DLD1 (cell line): Measurements from ENCODE around the gene MAP4K4.

Source experiments
- in situ Hi-C: cut with HindIII; loops from 2 replicates; pipeline ENCODE4 v1.10.0; 2017; ENCODE audit warnings: low sequenced_read_pairs

MAP4K4 gene

DNA sequence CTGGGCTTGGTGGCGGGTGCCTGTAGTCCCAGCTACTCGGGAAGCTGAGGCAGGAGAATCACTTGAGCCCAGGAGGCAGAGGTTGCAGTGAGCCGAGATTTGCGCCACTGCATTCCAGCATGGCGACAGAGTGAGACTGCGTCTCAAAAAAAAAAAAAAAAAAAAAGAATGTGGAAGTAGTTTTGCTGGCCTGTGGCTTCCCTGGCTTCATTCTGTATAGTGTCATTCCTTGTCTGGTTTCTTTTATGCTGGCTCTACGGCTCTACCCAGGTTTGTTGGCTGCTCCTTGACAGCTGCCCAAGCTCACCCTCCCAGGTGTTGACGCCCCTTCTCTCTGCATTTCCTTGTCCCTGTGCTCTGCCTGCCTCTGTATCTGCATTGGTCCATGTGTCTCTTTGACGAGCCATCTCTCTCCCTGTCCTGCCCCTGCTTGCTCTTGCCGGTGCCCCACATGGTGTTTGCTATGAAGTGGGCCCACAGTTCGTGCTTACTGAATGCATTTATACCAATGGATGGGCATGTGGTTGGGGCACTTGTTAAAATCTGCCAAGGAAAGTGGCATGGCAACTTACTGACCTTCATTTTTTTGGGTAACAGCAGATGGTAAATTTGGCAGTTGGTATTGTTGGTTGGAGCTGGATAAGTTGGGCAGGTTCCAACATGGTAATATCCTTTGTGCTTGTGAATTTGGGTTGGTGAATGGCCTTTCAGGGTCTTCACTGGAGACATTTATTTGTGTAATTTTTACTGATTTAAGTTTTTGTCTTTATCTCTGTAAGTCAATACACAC lies 113.9 kb downstream of the MAP4K4 start:
- in situ Hi-C loops, result no loop called here

DNA sequence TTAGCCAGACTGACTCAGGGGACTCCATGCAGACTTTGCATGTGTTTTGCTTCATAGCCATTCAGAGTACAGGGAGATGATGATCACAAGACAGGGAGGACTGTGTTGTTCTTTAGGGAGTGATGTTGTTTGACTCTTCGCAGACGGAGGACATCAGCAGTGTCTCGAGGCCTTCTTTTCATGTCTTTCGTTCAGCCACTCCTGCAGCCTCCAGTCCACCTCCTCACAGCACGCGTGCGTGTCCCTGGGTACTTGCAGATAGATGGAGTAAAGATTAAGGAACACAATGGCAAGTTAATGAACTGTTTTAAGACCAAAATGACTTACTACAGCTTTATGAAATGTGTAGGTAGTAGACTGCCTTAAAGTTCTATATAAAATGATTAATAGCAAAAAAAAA lies 114.7 kb downstream of the MAP4K4 start:
- in situ Hi-C loops, result no loop called here

DNA sequence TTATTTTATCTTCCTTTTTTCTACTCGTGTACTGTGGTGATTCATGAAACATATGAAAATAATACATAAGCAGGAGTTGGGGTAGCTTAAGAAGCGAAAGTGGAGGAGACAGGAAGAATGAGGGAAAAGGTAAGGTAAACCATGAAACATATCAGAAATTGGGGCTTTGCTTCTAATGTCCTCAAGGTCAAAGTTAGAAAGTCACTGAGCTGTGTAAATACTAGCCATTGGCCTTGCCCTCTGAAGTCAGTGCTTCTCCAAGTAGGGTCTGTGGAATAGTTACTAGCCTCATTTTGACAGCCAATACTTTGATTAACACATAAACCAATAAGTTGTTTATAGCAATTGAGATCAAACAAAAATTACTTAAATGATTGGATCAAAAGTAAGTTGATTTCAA lies 117.2 kb downstream of the MAP4K4 start:
- in situ Hi-C loops, result no loop called here

DNA sequence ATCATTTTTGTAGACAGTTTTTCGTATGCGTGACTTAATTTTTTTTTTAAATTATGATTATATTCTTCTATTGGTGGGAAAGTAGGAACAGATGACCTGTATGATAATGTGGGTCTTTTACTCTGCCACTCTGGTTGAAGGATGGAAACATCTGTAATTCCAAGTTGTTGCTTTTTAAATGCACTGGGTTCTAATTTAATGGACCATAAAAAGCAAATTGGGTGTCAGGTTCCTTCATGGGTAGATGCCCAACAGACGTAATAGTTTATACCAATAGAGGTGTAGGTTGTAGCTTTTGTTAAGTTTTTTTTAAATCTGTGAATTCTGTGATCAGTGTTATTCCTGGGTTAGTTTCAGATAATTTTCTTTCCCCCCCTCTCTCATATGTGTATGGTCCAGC lies 117.6 kb downstream of the MAP4K4 start:
- in situ Hi-C loops, result no loop called here

DNA sequence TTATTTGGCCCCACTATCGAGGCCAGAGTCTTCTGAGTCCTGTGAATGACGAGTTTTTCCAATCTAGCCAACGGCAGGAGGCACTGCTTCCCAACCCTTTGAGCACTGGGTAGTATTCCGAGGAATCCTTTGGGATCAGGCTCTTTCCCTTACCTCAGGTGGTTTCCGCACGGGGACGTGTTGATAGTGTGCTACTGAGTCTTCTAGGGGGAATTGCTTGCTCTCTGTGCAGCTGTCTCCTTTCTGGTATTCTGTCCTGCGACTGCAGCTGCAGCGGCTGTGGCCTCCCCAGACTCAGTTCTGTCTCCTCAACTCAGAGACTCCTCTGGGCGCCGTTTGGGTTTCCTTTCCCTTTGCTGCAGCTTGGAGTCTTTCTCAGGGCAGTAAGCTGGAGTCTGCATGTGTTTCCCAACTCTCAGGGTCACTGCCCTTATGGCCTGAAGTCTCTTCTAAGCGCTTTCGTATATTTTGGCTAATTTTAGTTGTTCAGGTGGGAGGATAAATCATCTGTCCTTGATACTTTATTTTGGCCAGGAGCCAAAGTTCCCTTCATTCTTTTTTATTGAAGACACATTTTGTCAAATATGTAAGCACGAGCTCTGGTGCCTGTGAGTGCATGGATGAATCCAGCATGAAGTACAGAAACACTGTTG lies 118.4 kb downstream of the MAP4K4 start:
- in situ Hi-C loops, result no loop called here

DNA sequence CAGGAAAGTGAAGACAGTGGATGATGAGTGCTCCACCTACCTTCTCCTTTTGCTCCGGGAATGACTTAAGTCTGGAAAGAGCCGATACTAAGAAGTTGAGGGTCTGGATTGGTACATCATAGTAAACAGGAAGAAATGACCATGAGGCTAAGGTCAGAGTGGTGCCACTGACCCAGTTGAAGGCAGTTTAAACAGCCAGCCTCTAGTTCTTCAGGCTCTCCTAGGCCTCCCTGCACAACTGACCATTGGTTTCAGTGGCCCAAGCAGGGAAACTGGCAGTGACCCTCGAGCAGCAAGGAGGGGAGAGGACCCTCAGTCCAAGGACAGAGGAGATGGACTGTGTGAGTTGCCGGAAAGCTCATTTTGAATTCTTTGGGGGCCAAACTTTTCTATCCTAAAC lies 119.1 kb downstream of the MAP4K4 start:
- in situ Hi-C loops, result no loop called here

DNA sequence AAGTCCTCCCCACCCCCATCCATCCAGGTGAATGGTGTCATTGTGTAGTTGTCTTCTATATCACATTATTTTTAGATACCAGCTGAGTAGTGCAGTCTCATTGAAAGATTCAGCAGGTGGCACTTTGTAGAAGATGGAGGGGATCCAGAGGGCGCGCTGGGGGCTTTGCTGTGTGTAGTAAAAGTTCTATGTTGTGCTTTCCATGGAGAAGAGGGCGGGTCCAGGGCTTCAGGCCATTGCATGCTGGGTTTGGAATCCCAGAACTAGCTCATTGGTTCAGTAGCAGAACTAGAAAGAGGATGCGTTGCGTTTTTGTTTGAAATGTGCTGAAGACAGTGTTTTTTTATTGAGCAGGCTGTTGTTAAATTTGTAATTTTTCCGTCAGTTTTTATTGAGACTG lies 120.0 kb downstream of the MAP4K4 start:
- in situ Hi-C loops, result no loop called here

DNA sequence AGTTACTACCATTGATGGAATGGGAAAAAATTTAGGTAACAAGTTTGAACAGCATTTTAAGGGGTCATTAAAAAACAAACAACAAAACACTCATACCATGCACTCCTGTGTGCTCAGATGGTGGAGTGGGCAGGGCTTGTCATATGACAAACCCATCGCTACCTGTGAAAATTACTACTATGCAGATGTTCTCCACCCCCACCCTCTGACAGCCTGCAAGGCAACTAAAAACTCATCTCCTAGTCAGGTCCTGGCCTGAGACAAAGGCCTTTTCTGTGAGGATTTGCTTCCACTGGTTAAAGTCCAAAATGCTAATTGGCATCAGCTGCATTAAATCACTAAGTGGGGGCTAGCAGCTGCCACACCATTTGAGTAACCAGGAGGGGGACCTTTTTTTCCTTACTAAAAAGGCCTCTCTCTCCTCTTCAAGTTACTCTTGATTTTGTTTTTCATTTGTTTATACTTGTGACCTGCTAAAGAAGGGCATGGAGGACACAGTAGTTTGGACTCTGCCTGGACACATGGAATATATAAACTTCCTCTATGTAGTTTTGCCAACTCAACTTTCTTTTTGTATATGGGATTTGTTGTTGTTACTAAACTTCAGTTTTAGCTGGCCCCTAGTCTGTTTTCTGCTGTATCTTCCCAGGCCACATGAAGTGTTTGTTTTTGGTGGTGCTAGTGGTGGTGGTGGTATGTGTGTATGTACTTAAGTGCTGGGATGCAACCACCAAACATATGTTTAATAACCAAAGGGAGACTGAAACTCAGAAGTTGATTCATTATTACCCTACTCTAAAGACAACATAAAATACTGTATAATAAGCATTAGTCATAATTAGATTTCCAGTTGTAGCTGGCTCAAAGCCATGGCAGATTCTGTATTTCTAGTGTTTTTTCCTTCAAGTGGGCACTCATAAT lies 121.3 kb downstream of the MAP4K4 start:
- in situ Hi-C loops, result no loop called here

DNA sequence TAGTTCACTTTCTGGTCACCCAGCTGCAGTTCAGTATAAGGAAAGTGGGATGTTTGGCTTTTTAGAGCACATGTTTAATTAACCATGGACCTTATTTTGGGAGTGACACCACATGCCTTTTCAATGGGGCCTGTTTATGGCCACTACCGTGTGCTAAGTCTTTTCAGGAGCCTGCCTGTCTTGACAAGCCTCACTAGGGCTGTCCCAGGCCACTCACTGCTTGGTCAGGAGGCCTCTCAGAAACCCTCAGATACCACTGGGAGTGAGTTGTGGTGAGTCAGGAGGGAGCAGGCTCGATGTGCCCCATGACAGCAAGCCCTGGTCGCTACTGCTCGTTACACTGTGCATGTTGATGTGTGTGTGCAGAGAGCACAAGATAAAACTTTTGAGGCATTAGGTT lies 123.0 kb downstream of the MAP4K4 start:
- in situ Hi-C loops, result no loop called here

DNA sequence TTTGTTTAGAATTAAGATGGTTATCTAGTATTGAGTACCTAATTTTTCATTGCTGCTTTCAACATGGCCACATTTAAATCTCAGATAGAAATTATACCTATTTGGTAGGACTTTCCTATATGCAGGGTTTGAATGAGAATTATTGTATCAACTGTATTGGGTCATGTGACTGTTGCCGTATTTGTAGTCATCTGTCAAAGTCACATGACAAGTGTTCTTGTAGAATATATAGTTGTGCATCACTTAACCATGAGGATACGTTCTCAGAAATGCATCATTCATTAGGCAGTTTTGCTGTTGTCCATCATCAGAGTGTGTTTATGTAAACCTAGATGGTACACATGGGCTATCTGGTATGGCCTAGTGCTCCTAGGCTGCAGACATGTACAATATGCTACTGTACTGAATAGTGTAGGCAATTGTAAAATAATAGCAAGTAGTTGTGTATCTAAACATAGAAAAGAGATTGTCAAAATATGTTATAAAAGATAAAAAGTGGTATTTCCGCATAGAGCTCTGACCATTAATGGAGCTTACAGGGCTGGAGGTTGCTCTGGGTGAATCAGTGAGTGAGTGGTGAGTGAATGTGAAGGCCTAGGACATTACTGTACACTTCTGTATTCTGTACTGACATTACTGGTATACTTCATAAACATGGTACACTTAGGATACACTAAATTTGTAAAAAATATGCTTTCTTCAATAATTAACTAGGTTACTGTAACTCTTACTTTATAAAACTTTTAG lies 123.7 kb downstream of the MAP4K4 start:
- in situ Hi-C loops, result no loop called here

DNA sequence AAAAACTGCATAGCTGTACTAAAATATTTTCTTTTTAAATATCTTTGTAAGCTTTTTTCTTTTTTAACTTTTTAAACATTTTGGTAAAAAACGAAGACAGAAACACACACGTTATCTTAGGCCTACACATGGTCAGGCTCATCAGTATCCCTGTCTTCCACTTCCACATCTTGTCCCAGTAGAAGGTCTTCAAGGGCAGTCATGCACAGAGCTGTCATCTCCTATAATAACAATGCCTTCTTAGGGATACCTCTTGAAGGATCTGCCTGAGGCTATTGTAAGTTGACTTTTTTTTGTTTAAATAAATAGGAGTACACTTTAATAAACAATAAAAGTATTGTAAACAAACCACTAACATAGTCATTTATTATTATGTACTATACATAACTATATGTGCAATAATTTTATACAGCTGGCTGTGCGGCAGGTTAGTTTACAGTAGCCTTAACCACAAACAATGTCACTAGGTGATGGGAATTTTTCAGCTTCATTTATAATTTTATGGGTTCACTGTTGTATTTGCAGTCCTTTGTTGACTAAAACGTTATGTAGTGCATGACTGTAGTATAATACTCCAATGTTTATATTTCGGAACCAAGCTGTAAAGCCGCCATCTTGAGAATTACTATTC lies 124.4 kb downstream of the MAP4K4 start:
- in situ Hi-C loops, result no loop called here

DNA sequence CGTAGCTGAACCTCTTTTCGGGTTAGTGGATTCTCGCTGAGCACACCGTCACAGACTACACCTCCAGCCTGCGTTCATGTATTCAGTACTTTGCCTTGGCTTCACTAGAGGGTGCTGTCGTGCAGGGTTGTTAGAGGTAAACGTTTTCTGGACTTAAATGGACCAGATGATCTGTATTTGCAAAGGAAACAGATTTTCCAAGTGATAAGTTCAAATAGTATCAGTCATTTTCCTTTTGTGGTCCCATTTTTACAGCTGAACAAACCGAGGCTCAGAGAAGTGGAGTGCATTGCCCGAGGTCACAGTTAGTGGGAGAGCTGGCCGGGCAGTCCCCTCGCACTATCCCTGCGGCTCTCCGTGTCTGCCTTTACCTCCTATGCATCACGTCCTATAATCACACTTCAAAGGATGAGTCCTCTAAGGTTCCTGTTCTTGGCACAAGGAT lies 125.9 kb downstream of the MAP4K4 start:
- in situ Hi-C loops, result no loop called here

DNA sequence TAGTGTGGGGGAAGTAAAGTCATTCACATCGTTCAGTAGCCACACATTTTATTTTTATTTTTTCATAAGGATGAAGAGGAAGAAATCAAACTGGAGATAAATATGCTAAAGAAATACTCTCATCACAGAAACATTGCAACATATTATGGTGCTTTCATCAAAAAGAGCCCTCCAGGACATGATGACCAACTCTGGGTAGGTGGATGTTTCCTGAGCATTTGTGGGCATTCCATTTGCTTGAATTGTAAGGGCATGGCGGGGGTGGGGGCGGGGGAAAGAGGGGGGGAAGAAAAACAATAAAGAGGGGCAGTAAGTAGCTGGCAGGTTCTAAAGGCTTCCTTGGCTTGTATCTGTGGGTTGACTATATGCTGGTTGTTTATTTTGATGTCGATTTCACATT lies 126.4 kb downstream of the MAP4K4 start:
- in situ Hi-C loops, result no loop called here

DNA sequence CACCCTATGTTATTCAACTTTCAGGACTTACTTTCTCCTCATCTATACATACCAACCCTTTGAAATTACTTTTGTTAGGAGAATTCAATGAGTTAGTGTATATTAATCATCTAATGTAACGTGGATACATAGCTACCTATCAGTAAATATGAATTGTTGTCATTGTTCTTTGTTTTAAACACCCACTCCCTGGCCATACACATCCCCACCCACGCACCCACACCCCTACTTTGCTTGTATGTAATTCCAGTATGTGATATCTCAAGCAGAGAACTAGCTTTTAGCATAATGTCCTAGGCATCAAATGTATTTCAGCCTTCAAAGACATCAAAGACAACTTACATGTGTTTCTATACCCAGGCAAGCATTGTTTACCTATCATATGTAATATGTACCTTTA lies 129.2 kb downstream of the MAP4K4 start:
- in situ Hi-C loops, result loop anchor here (25.0 kb wide), 1 partner anchor 111 kb away; no protein-coding TSS in a partner anchor

DNA sequence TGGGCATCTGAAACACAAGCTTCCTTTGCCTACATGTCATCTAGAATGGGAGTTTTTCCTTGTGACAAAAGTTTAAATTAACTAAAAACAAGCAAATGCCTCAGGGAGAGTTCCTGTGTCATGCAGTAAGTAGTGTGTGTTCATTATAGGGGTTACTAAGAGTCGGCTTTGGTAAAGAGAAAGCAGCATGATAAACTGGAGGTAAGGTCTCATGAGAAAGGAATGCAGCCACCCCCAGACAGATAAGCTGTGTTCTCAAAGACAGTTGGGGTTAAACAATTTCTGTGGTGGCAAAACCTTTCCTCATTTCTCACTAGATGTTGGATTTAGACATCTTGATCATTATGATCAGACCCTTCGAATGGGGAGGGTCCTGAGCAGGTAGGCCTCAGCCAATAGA lies 129.7 kb downstream of the MAP4K4 start:
- in situ Hi-C loops, result loop anchor here (25.0 kb wide), 1 partner anchor 110 kb away; no protein-coding TSS in a partner anchor

DNA sequence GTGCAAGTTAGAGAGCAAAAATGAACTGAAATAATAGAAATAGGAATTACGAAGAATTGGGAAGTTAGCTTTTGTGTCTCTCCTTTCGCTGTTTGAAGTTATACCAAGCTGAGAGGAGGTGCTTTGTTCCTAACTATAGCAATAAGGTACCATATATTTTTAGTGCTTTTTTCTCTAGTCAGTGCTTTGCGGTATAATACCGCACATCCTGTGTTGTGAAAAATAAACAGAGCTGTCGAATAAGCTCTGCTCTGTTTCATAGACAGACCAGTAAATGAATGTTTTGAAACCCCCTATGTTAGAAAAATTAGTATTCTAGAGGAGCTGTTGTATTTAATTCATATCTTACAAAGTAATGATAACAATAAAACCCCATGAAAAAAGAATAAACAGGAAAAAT lies 130.8 kb downstream of the MAP4K4 start:
- in situ Hi-C loops, result loop anchor here (25.0 kb wide), 1 partner anchor 109 kb away; no protein-coding TSS in a partner anchor

DNA sequence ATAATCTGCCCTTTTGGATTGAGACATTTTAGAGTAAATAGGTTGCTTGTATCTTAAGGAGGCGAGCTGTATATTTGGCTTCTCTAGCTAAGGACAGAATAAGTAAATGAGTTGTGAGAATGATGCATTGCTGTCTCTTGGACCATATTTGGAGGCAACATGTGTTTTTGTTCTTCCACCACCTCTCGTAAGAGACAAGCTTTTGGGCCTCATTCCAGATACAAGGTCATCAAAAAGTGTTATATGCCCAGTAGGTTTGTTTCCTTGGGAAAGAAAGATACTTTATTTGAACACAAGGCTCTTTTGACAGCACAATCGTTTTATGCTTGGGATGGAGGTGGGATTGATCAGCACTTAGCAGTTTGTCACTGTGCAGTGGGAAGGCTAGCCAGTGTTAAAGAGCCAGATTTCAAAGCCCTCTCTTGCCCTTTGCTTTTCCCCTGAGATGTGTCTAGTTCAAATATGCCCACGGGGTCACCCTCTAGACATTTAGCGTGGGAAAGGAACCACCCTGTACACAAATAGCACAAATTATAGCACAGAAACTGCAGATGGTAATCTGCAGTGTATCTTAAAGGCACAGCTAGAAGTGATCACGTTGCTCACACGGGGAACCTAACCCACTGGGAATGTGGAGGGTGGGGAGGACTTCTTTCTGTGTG lies 131.3 kb downstream of the MAP4K4 start:
- in situ Hi-C loops, result loop anchor here (25.0 kb wide), 1 partner anchor 108 kb away; no protein-coding TSS in a partner anchor

DNA sequence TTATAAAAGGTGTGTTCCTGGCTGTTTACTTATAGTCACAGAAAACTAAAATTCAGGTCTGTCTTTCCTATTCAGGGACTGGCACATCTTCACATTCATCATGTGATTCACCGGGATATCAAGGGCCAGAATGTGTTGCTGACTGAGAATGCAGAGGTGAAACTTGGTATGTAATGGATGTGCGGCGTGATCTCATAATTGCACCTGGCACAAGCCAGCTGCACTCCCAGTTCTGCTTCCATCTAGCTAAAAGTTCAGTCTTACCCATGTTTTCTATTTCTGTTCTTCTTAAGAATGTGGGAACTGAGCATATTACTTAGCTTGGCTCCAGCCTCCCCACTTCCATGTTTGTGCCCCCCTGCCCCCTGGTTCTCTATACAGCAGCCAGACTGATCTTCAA lies 131.9 kb downstream of the MAP4K4 start:
- in situ Hi-C loops, result loop anchor here (25.0 kb wide), 1 partner anchor 108 kb away; no protein-coding TSS in a partner anchor

DNA sequence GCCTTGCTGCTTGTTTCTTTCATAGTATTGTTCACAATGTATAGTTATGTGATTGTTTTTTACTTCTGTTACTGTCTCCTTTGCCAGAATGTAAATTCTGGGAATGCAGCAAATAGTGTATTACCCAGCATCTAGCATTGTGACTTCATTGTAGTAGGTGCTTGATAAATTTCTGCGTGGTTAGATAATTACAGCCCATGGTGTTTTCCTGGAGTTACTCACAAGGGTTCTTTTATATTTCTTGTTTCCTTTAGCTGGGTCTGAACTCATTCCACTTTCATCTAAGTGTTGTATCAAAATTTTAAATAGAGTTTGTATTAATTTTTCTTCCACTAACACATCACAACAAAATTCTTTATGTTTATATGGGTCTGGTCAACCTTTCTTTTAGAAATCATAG lies 132.6 kb downstream of the MAP4K4 start:
- in situ Hi-C loops, result loop anchor here (25.0 kb wide), 1 partner anchor 107 kb away; no protein-coding TSS in a partner anchor
